A549 treated with Hydrocortisone at 1 μM for 4 hours (cell line): Measurements from ENCODE around the gene SIK1. TPM values are rescaled to one million over a fixed set of nuclear protein-coding genes. Genes with fewer than 3 reads are reported as not detected.

Experiments
- total RNA-seq: library from RNA; stranded (reverse); fragments of 200-300 nt; extraction: Qiagen RNA extraction; gene quantifications from 5 replicates; pipeline ENCODE4 v1.2.3, GENCODE V29; 2022

Gene SIK1
- 9.1 to 29.1 TPM (median 19.5 TPM) in 5 replicates for total RNA-seq

DNA sequence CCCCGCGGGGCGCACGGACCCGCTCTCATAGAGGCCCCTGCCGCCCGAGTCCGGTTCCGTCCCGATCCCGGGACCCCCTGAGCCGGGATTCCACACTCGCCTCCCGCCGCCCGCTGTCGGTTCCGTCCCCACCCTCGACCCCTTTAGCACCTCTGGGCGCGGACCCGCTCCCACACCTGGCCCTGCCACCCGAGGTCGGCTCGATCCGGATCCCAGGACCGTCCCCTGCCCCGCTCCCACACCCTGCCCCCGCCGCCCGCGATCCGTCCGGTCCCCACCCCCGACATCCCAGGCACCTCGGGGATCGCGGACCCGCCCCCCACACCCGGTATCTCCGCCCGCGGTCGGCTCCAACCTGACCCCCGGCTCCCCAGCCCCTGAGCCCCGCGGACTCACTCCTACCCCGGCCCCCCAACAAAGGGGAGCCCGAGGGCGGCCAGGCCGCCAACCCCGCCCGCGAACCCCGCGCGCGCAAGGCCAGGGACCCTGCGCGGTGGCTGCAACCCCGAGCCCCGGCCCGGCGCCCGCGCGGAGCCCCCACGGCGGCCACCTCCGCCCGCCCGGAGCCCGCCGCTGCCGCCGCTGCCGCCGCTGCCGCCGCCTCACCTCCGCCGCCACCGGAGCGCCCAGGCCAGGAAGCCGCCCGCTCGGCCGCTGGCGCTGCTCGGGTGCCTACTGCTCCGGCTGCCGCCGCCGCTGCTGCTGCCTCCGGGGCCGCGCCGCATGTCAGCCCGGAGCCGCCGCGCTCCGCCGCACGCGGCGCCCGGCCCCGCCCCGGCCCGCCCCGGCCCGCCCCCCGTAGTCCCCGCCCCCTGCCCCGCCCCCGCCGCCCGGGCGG lies at the start of gene SIK1:
Gene SIK1, minus strand, starts transcription at position 728 of the 838 bp plus-strand sequence. CDS start 953 bp downstream, outside the sequence.

Other genes with a start within 250 kb of the SIK1 start
- gene HSF2BP, start 232.4 kb upstream of the SIK1 start, total RNA-seq = 1.8 to 2.2 TPM (median 2.1 TPM) in 5 replicates
- gene RRP1B, start 232.4 kb upstream of the SIK1 start, total RNA-seq = 35.0 to 47.8 TPM (median 36.8 TPM) in 5 replicates